H54 (cell line): Measurements from ENCODE around the gene ACBD6.

Experiments
- DNase-seq: peaks from one replicate; pipeline ENCODE4 v3.0.0; 2011; ENCODE audit warnings: low spot score, mixed read lengths; ENCODE audit not compliant: insufficient read length
- FAIRE-seq: peaks from 3 replicates; lab custom pipeline; 2011; peaks lifted over from hg19 to GRCh38; lab: Jason Lieb, UNC
- POLR2A ChIP-seq: IDR thresholded peaks from 2 replicates; pipeline ENCODE4 v1.6.1; 2011; ENCODE audit warnings: low read depth, mild to moderate bottlenecking, low read length

ACBD6 gene

DNA sequence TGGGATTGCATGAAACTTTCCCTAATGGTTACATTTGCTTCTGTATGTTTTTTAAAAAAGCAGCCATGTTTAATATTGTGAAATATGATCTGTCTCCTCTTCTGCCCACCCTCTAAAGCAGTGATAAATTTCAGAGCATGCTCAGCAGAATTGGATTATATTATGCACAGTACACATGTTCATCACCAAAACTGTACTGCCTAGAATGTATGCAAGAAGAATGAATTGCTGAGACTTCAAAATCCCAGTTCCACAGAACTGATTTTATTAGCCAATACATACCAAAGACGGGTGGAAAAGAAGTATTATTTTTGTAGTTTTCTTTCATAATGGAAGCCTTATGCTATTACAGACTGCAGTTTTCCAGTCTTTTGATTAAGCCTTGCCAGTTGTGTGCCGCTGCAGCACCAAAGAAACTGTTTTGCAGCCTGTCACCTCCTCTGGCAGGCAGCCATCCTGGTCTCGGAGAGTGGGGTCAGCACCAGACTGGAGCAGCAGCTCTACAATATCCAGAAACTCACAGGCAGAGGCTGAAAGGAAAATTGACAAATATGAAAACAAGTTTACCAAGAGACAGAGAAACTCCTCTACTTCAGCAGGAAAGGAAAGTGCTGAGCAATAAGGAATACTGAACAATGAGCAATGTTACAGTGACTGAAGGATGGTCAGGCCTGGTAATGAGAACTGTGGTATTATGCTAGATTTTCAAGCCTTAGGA lies 214.2 kb downstream of the ACBD6 start:
- FAIRE-seq (peak; percentile 23), DNase-seq (no peak)
- no peak for TF ChIP-seq POLR2A

DNA sequence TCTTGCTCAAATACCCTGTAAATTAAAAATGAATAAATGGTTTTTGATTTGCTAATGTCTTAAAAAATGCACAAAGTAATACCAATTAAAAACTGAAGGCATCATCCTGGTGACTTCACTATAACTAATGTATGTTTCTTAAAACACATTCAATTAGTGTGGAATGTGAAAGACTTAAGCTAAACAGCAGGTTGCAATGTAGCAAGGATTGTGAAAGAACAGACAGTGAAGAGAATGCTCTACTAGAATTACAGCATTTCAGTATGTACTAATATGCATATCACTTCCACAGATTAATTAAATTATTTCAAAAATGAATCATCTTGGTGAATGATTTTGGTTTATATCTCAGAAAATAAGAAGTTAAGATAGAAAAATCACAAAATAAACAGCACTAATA lies 216.0 kb downstream of the ACBD6 start:
- DNase-seq (no peak), FAIRE-seq (peak; percentile 30)
- TF ChIP-seq POLR2A, result no peak

DNA sequence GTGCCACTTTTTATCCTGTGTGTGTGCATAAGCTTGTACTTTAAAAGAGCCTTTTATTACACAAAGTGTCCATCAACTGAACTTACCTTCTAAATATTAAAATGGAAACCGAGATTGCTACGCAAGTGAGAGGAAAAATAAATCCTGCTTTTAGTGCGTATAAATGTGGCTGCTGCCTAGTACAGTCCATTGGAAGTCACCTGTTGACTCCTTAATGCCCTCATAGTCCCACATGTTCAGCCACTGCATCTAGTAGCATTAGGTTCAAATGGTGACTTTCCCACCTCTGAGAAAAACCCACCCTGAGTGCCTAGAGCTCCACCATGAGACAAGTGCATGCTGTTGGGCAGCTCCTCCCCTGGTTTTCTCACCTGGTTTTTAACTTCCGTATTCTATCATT lies 219.3 kb downstream of the ACBD6 start:
- no peak for DNase-seq
- no peak for TF ChIP-seq POLR2A
- no peak for FAIRE-seq

DNA sequence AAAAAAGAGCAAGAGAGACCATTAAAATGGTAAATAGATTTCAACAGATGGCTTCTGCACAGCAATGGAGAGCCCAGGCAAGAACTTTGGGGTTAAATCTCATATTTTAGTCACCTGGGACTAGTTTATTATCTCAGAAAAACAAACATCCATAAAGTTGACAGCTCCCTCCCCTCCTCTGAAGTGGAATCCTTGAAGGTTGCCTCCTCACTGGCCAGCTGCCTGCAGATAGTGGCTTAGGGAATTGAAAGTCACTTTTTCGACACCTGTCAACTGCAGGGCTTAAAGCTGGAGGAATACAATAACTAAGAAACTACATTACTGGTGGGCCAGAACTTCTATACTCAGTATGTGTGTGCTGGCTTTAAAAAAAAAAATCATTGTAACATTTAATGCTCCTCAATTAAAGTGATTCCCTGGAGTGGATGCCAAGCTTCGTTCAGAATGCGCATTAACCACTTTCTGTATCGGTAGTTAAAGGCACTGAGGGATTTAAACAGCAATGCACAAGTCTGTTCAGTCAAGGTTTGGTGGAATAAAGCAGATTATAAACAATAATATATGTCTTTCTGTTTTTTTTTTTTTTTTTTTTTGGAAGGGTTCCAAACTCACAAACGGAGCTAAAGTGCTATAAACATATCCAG lies 219.9 kb downstream of the ACBD6 start:
- no peak for TF ChIP-seq POLR2A
- no peak for DNase-seq
- no peak for FAIRE-seq

DNA sequence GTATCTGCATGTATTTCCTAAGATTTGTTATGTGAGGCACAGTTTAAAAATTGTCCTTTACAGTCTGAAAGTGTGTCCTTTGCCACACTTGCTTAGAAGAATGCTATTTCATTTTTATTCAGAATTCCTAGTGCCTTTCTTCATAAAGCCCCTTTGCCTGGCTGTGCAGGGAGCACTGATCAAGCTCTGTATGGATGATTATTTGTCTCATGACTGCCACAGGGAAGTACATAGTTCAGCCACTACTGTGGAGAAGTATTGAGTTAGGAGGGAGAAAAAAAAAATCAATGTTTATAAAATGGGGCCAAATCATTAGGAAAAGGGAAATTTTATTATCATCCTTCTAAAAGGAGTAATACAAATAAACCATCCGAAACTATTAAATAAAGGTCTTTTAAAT lies 220.9 kb downstream of the ACBD6 start:
- FAIRE-seq (no peak), DNase-seq (no peak)
- no peak for TF ChIP-seq POLR2A

DNA sequence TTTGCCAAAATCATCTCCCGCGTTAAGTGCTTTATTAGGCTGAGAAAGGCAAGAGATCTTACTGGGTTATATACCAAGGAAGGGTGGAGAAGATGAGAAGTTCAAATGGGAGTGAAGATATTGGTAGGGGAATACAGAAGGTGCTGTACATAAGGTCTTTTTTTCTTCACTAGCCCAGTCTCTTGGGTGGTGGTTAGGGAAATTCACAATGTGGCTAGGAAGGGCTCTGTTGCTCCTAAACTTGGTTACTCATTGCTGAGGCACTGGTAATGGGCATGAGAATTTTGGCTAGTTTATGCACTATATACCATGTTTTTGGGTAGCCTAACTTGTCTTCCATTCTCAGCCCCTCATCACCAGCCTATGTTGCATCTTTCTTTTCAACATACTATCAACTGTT lies 221.8 kb downstream of the ACBD6 start:
- no peak for FAIRE-seq
- DNase-seq, result no peak
- no peak for TF ChIP-seq POLR2A

DNA sequence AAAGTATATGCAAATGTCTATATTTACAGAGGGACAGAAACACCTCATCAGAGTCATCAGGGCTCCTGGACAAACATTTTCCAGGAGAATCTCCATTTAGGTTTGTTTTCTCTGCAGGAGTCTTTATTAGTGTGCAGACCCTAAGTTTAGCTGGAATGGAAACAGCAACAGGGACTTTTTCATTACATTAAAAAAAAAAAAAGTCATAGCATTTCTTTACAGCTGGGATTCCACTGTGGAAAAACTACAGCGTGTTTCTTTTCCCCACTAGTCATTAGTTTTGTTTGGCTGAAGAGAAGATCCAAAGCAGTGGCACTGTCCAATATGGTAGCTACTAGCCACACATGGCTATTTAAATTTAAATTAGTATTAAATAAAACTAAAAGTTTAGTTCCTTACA lies 222.7 kb downstream of the ACBD6 start:
- TF ChIP-seq POLR2A, result no peak
- no peak for DNase-seq

DNA sequence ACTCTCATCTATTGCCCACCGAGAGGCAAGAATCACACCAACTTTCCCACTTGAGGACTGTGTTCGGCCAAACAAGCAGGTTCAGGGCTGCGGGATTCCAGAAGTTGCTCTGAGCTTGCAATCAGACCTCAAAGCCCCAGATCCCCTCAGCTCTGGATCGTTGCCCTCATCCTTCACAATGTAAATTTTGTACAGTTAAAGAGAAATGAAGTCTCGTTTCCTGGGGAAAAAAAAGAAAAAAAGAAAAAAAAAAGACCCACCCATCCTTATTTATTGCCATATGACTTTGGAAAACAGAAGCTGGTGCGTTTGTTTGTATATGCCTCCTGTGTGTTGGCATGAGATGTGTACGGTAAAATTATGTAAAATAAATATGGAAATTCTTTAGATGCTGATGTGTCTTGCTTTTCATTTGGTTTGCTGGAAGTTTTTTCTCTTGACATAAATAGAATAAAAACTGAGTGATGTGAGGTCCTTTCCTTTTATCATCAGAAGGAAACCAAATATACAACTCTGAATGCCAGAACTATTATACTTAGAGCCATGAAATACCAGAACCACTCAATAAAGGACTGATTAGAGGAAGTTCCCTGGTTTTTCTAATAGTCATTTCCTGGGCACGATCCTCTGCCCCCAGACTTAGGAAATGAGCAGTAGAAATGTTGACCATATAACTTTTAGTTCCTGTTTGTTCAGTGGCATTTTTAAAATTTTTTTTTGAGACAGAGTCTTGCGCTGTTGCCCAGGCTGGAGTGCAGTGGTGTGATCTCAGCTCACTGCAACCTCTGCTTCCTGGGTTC lies 223.6 kb downstream of the ACBD6 start:
- DNase-seq (no peak), FAIRE-seq (no peak)
- TF ChIP-seq POLR2A, result no peak

More for the DNA sequence above, 222.7 kb downstream of the ACBD6 start:
- FAIRE-seq, result no peak

DNA sequence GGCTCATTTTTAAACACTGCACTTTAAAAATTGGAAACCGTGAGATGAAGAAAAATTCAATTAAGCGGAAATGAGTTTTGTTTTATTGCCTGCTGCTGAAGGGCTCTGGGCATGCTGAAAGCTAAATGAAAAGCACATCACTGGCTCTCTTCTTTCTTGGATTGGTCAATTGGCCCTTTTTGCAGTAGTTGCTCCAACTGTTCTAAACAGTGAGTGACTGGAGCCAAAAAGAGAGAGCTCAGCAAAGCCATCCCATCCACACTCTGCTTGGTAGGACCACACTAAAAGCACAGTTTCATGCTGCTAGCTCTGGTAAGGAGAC lies 224.2 kb downstream of the ACBD6 start:
- FAIRE-seq (no peak), DNase-seq (no peak)
- no peak for TF ChIP-seq POLR2A

DNA sequence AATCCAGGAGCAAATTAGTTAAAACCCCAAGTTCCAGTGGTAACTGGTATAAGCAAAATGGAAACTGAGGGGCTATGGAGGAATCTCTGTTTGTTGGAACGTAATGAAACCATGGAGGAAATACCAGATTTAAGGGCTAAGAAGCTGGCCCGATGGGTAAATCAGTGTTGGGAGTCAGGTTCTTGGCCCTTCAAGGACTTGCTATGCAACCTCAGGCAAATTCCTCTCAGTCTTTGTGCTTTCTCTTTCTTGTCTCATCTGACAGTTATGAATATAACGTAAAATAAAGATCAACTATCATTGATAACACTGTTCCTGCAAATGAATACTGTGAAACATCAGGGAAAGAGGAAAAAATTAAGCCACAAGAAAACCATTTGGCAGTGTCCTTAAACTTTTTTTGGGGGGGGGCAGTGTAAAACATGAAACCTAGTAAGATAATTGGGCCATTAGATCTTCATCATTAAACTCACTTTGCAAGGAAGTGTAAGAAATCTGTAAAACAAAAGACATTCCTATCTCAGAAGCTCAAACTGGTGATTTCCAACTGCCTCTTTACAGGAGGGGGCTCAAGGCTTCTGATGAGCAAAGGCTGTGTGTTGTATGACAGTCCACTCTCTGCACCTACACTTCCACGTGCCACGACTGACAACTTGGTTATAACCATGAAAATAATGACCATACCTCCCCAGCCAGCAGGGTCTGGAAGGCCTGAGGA lies 224.7 kb downstream of the ACBD6 start:
- DNase-seq, result no peak
- TF ChIP-seq POLR2A, result no peak
- FAIRE-seq, result no peak

DNA sequence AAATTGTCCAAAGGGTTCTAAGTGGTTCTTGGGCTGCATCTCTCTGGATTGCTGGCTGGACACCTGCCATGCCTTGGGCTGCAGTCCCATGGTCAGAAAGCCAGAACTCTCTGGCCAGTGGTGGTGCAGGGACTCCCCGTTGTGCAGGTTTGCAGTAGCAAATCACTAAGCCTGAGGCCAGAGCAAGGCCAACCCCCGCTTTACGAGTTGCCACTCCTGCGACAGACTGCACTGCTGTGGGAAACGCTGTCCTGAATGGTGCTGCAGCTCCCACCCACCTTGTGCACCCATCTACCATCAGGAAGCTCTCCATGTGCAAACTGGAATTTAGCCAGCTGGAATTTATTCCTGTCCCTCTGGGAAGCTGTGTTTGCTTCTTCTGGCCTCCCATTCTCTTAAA lies 226.7 kb downstream of the ACBD6 start:
- FAIRE-seq (no peak), DNase-seq (no peak)
- no peak for TF ChIP-seq POLR2A

DNA sequence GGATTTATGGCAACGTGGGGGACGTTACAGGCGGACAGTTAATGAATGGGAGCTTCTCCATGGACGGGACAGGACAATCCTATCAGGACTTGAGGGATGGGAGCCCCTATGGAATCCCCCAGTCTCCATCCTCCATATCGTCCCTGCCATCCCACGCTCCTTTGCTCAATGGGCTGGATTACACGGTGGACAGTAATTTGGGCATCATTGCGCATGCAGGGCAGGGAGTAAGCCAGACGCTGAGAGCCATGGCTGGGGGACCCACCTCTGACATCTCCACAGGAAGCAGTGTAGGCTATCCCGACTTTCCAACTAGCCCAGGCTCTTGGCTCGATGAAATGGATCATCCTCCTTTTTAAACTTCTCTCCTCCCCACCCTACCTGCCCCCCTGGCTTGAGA lies 228.2 kb downstream of the ACBD6 start:
- no peak for TF ChIP-seq POLR2A
- DNase-seq, result no peak
- no peak for FAIRE-seq

DNA sequence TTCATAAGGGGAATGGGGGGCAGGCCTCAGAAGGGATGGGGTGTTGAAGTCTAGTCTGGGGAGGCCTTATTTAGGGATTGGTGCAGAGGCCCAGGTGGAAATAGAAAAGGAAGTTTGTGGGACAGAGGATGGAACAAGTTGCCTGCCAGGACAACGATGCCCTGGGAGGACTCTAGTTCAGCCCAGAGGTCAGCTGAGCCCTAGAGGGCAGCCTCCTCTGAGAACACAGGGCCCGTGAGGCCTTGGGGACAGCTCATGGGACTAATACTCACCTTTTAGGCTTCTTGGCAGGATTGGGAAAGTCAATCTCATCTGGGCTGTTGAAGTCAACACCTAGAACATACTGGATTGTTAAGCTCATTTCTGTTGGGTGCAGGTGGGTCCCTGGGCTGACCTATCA lies 229.3 kb downstream of the ACBD6 start:
- no peak for DNase-seq
- no peak for FAIRE-seq
- no peak for TF ChIP-seq POLR2A

DNA sequence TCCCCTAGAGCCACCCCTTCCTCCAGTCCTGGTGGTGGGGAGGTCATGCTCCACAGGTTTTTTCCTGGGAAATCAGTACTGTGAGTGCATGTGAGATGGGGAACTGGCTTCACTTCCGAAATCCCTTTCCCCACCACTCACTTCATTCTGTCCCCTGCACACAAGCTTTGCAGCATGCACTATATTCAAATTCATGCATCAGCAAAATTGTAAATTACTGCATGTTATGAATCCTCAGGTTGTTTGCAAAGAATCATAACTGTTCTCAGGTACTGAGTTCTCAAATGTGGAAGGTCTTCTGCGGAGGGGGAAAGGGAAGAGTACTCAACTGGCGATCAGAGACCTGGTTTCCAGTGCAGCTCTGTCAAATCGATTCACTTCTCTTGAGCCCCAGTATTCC lies 230.0 kb downstream of the ACBD6 start:
- DNase-seq (no peak), FAIRE-seq (no peak)
- TF ChIP-seq POLR2A, result no peak
